ENCODE results near the gene DAW1. TPM values are rescaled to one million over a fixed set of nuclear protein-coding genes. Genes with fewer than 3 reads are reported as not detected.

The DAW1 gene
- total RNA-seq, 1 experiment from 2014 or later, result 1.5 TPM

GRCh38 chr2:227860221-227860641 lies 11.2 kb upstream of the DAW1 start:
- peak overlapping the region; percentile 43; the same call in 1 of the 2 replicates for H2AFZ ChIP-seq (ENCODE audit: low read length)
- no peak for ATAC-seq
- H3K36me3 ChIP-seq (ENCODE audit: low read depth, low read length), result no peaks in the 10 kb centered on the region
- CTCF ChIA-PET, result no interaction called here
- peaks cover 7% of the 10 kb centered on the region for H3F3A ChIP-seq (ENCODE audit: low read length, unreplicated experiment)
- POLR2A ChIA-PET (ENCODE audit: unreplicated experiment), result no interaction called here
- peaks cover 22% of the 10 kb centered on the region for H3K4me1 ChIP-seq (ENCODE audit: insufficient read depth, low read length)
- intact Hi-C loops (cut with micrococcal nuclease), result loop anchor here (5.0 kb wide), 1 partner anchor 203 kb away; no protein-coding TSS in a partner anchor
- H3K9me3 ChIP-seq (ENCODE audit: low read length), result no peaks in the 10 kb centered on the region
- no peak overlapping the region for H3K9ac ChIP-seq (ENCODE audit: low read length)
- no peaks in the 10 kb centered on the region for H4K20me1 ChIP-seq (ENCODE audit: low read length)
- no peak for TF ChIP-seq CTCF (conservative IDR thresholded peaks at IDR 0.05; ENCODE audit: low read depth, low read length)
- no peak for TF ChIP-seq EZH2phosphoT487 (IDR thresholded peaks at IDR 0.05; ENCODE audit: borderline replicate concordance, low read length)
- no peak for TF ChIP-seq EZH2 (IDR thresholded peaks at IDR 0.05; ENCODE audit: low read length, unreplicated experiment)
- no peak for DNase-seq
- no TSS peak for BruUV-seq (replicated peaks)
- H3K4me2 ChIP-seq (ENCODE audit: low read length), result no peak overlapping the region
- H3K9me2 ChIP-seq (replicated peaks; ENCODE audit: low read length), result no peaks in the 10 kb centered on the region
- no peaks in the 10 kb centered on the region for H3K27me3 ChIP-seq (ENCODE audit: low read length)
- no peak overlapping the region for H3K27ac ChIP-seq (ENCODE audit: low read length)
- no peaks in the 10 kb centered on the region for H3K79me2 ChIP-seq (ENCODE audit: low read length)
- no peak overlapping the region for H3K4me3 ChIP-seq (ENCODE audit: low read length)

- no peak for ATAC-seq
- no peaks in the 10 kb centered on the region for H3K9me3 ChIP-seq (ENCODE audit: low read length)
- H3K4me2 ChIP-seq (ENCODE audit: low read length), result no peak overlapping the region
- H3F3A ChIP-seq (ENCODE audit: low read length, unreplicated experiment), result peaks cover 7% of the 10 kb centered on the region
- peak overlapping the region; percentile 43; the same call in 1 of the 2 replicates for H2AFZ ChIP-seq (ENCODE audit: low read length)
- no TSS peak for BruUV-seq (replicated peaks)
- no peaks in the 10 kb centered on the region for H3K36me3 ChIP-seq (ENCODE audit: low read depth, low read length)
- intact Hi-C loops (cut with micrococcal nuclease), result loop anchor here (5.0 kb wide), 1 partner anchor 204 kb away; no protein-coding TSS in a partner anchor
- no peaks in the 10 kb centered on the region for H3K9me2 ChIP-seq (replicated peaks; ENCODE audit: low read length)
- ChIA-PET POLR2A (ENCODE audit: unreplicated experiment) (no interaction called here), CTCF (no interaction called here)
- H3K4me1 ChIP-seq (ENCODE audit: insufficient read depth, low read length), result peaks cover 22% of the 10 kb centered on the region
- no peak overlapping the region for H3K27ac ChIP-seq (ENCODE audit: low read length)
- no peaks in the 10 kb centered on the region for H3K79me2 ChIP-seq (ENCODE audit: low read length)
- DNase-seq, result no peak
- H3K27me3 ChIP-seq (ENCODE audit: low read length), result no peaks in the 10 kb centered on the region
- TF ChIP-seq EZH2phosphoT487 (IDR thresholded peaks at IDR 0.05; ENCODE audit: borderline replicate concordance, low read length), result no peak
- no peak for TF ChIP-seq EZH2 (IDR thresholded peaks at IDR 0.05; ENCODE audit: low read length, unreplicated experiment)
- no peak overlapping the region for H3K9ac ChIP-seq (ENCODE audit: low read length)
- no peak overlapping the region for H3K4me3 ChIP-seq (ENCODE audit: low read length)
- H4K20me1 ChIP-seq (ENCODE audit: low read length), result no peaks in the 10 kb centered on the region
These were observed 10.4 kb upstream of the DAW1 start for GRCh38 chr2:227861011-227861410.

GRCh38 chr2:227862227-227862740 lies 9.1 kb upstream of the DAW1 start:
- Histone ChIP-seq H3K4me1 (ENCODE audit: insufficient read depth, low read length) (peaks cover 22% of the 10 kb centered on the region), H3K27ac (ENCODE audit: low read length) (peak overlapping the region; percentile 97), H4K20me1 (ENCODE audit: low read length) (no peaks in the 10 kb centered on the region), H3K4me3 (ENCODE audit: low read length) (peak overlapping the region; percentile 37; the same call in 1 of the 2 replicates), H3K36me3 (ENCODE audit: low read depth, low read length) (no peaks in the 10 kb centered on the region), H3K4me2 (ENCODE audit: low read length) (peak overlapping the region; percentile 76), H3K9ac (ENCODE audit: low read length) (peak overlapping the region; percentile 80), H3K27me3 (ENCODE audit: low read length) (no peaks in the 10 kb centered on the region), H3K9me2 (replicated peaks; ENCODE audit: low read length) (no peaks in the 10 kb centered on the region), H3F3A (ENCODE audit: low read length, unreplicated experiment) (peaks cover 7% of the 10 kb centered on the region), H2AFZ (ENCODE audit: low read length) (peak overlapping the region; percentile 69), H3K9me3 (ENCODE audit: low read length) (no peaks in the 10 kb centered on the region), H3K79me2 (ENCODE audit: low read length) (no peaks in the 10 kb centered on the region)
- intact Hi-C loops (cut with micrococcal nuclease), result loop anchor here (2.0 to 5.0 kb wide), 5 partner anchors 15 to 205 kb away; no protein-coding TSS in a partner anchor
- DNase-seq, result peak; percentile 71
- CTCF ChIA-PET, result interaction anchor here (0.6 to 1.8 kb wide), 6 partner anchors 9 to 204 kb away, joined by 3 to 10 read pairs (median 6); no protein-coding TSS in a partner anchor
- TF ChIP-seq EZH2 (IDR thresholded peaks at IDR 0.05; ENCODE audit: low read length, unreplicated experiment) (no peak), CTCF (conservative IDR thresholded peaks at IDR 0.05; ENCODE audit: low read depth, low read length) (peak; percentile 75), EZH2phosphoT487 (IDR thresholded peaks at IDR 0.05; ENCODE audit: borderline replicate concordance, low read length) (no peak)
- no peak for ATAC-seq
- no TSS peak for BruUV-seq (replicated peaks)
- POLR2A ChIA-PET (ENCODE audit: unreplicated experiment), result no interaction called here

All from PC-3 (cell line).